Right ventricle myocardium superior (tissue), 1 donor: ENCODE data around the gene NHSL2. TPM values are rescaled to one million over a fixed set of nuclear protein-coding genes. Genes with fewer than 3 reads are reported as not detected.

Source experiments
- ATAC-seq: fragments of 200-7000 bp; cut with Tn5 transposase; one replicate; pipeline ENCODE4 v1.9.1; 2020; ENCODE audit warnings: mild to moderate bottlenecking; ENCODE audit not compliant: poor library complexity
- DNase-seq: peaks from one replicate; pipeline ENCODE4 v3.0.0-alpha.2; 2020
- intact Hi-C: fragments of 100-400 bp; cut with DNase I; formaldehyde crosslinking; loops from one replicate; pipeline ENCODE4 v1.11.2; 2022
- total RNA-seq: library from RNA; stranded (reverse); fragmentation: NEBNext Ultra II Directional; extraction: Animal tissue kit (Norgen Biotek cat#: 25700); gene quantifications from one replicate; pipeline ENCODE4 v1.2.1, GENCODE V29; 2021
- donor health status: DM: no; HTN: yes; CAD: no; lungs with severe emphysema.

Gene NHSL2
- total RNA-seq, 1 donor from 2014 or later: 4.7 TPM

GRCh38 chrX:71919431-71919830, 8.8 kb downstream of the NHSL2 start:
- ATAC-seq: no peak
- no peak for DNase-seq
- intact Hi-C loops: no loop called here

GRCh38 chrX:71919886-71920285, 9.2 kb downstream of the NHSL2 start:
- ATAC-seq (no peak), DNase-seq (no peak)
- intact Hi-C loops: no loop called here

- ATAC-seq: no peak
- DNase-seq: no peak
- intact Hi-C loops: no loop called here
These were observed 12.0 kb downstream of the NHSL2 start for GRCh38 chrX:71922686-71923085.

GRCh38 chrX:71923516-71923915, 12.9 kb downstream of the NHSL2 start:
- ATAC-seq (no peak), DNase-seq (no peak)
- intact Hi-C loops: no loop called here

- intact Hi-C loops: no loop called here
- ATAC-seq (no peak), DNase-seq (no peak)
These were observed 16.4 kb downstream of the NHSL2 start for GRCh38 chrX:71927040-71927439.

- DNase-seq: no peak
- intact Hi-C loops: no loop called here
- no peak for ATAC-seq
These were observed 18.2 kb downstream of the NHSL2 start for GRCh38 chrX:71928856-71929255.

- DNase-seq (no peak), ATAC-seq (no peak)
- intact Hi-C loops: no loop called here
These were observed 19.7 kb downstream of the NHSL2 start for GRCh38 chrX:71930298-71930697.

GRCh38 chrX:71935476-71935875, 24.8 kb downstream of the NHSL2 start:
- DNase-seq (peak; percentile 48), ATAC-seq (peak; percentile 70)
- intact Hi-C loops: no loop called here

GRCh38 chrX:71936632-71937031, 26.0 kb downstream of the NHSL2 start:
- DNase-seq (no peak), ATAC-seq (no peak)
- intact Hi-C loops: no loop called here

GRCh38 chrX:71938371-71938770, 27.7 kb downstream of the NHSL2 start:
- DNase-seq (no peak), ATAC-seq (no peak)
- intact Hi-C loops: no loop called here

- no peak for DNase-seq
- intact Hi-C loops: no loop called here
- ATAC-seq: no peak
These were observed 30.5 kb downstream of the NHSL2 start for GRCh38 chrX:71941145-71941544.

GRCh38 chrX:71941776-71942175, 31.1 kb downstream of the NHSL2 start:
- intact Hi-C loops: no loop called here
- peak; percentile 67 for ATAC-seq
- peak; percentile 62 for DNase-seq

- intact Hi-C loops: no loop called here
- DNase-seq (no peak), ATAC-seq (no peak)
These were observed 33.7 kb downstream of the NHSL2 start for GRCh38 chrX:71944369-71944768.

- intact Hi-C loops: no loop called here
- no peak for ATAC-seq
- DNase-seq: no peak
These were observed 34.7 kb downstream of the NHSL2 start for GRCh38 chrX:71945237-71945805.

GRCh38 chrX:71949363-71949762, 38.7 kb downstream of the NHSL2 start:
- ATAC-seq (no peak), DNase-seq (no peak)
- intact Hi-C loops: no loop called here

- ATAC-seq (no peak), DNase-seq (no peak)
- intact Hi-C loops: no loop called here
These were observed 39.3 kb downstream of the NHSL2 start for GRCh38 chrX:71949844-71950445.

- intact Hi-C loops: no loop called here
- no peak for DNase-seq
- no peak for ATAC-seq
These were observed 42.7 kb downstream of the NHSL2 start for GRCh38 chrX:71953391-71953790.

GRCh38 chrX:71953946-71954345, 43.3 kb downstream of the NHSL2 start:
- DNase-seq: no peak
- intact Hi-C loops: no loop called here

GRCh38 chrX:71954458-71954857, 43.8 kb downstream of the NHSL2 start:
- ATAC-seq (no peak), DNase-seq (no peak)
- intact Hi-C loops: no loop called here

More at GRCh38 chrX:71953946-71954345, 43.3 kb downstream of the NHSL2 start:
- no peak for ATAC-seq

GRCh38 chrX:71955530-71956120, 45.0 kb downstream of the NHSL2 start:
- ATAC-seq (no peak), DNase-seq (no peak)
- intact Hi-C loops: no loop called here

GRCh38 chrX:71958281-71958675, 47.6 kb downstream of the NHSL2 start:
- DNase-seq (no peak), ATAC-seq (no peak)
- intact Hi-C loops: no loop called here
